H9 (cell line): ENCODE results near the gene RERE. TPM values are rescaled to one million over a fixed set of nuclear protein-coding genes. Genes with fewer than 3 reads are reported as not detected.
"Not testable (repeated sequence)": the region's sequence is repeated elsewhere in the genome, so short reads cannot be mapped to it uniquely, and the experiment has no call there.

Experiments
- DNase-seq: peaks from one replicate; pipeline ENCODE4 v3.0.0-alpha.2; 2017
- H2AFZ ChIP-seq: one replicate; pipeline ENCODE4 v1.6.1; 2013; ENCODE audit warnings: mild to moderate bottlenecking, low read length, control low read depth, moderate library complexity
- H2AK5ac ChIP-seq: 2 replicates; pipeline ENCODE4 v1.6.1; 2013; ENCODE audit warnings: low read length, control low read depth, mixed read lengths; ENCODE audit not compliant: insufficient read length
- H2BK120ac ChIP-seq: one replicate; pipeline ENCODE4 v1.6.1; 2013; ENCODE audit warnings: low read depth, mild to moderate bottlenecking, low read length, control low read depth, inconsistent platforms; ENCODE audit not compliant: poor library complexity, severe bottlenecking
- H2BK12ac ChIP-seq: 2 replicates; pipeline ENCODE4 v1.6.1; 2013; ENCODE audit warnings: low read length, control low read depth, mixed read lengths, low read depth; ENCODE audit not compliant: insufficient read length
- H2BK15ac ChIP-seq: 2 replicates; pipeline ENCODE4 v1.6.1; 2013; ENCODE audit warnings: low read depth, low read length, control low read depth
- H2BK20ac ChIP-seq: one replicate; pipeline ENCODE4 v1.6.1; 2013; ENCODE audit warnings: low read depth, mild to moderate bottlenecking, low read length, control low read depth, inconsistent platforms; ENCODE audit not compliant: poor library complexity, severe bottlenecking
- H2BK5ac ChIP-seq: 2 replicates; pipeline ENCODE4 v1.6.1; 2013; ENCODE audit warnings: low read length, control low read depth, mixed read lengths; ENCODE audit not compliant: insufficient read length
- H3K14ac ChIP-seq: 2 replicates; pipeline ENCODE4 v1.6.1; 2013; ENCODE audit warnings: low read length, control low read depth; ENCODE audit not compliant: insufficient read depth
- H3K18ac ChIP-seq: 2 replicates; pipeline ENCODE4 v1.6.1; 2013; ENCODE audit warnings: low read depth, mild to moderate bottlenecking, mixed read lengths, low read length, control low read depth; ENCODE audit not compliant: insufficient read length
- H3K23ac ChIP-seq: 2 replicates; pipeline ENCODE4 v1.6.1; 2013; ENCODE audit warnings: low read length, control low read depth, mixed read lengths, low read depth; ENCODE audit not compliant: insufficient read length
- H3K23me2 ChIP-seq: 2 replicates; pipeline ENCODE4 v1.6.1; 2013; ENCODE audit warnings: low read depth, mild to moderate bottlenecking, mixed read lengths, low read length, control low read depth; ENCODE audit not compliant: insufficient read length, poor library complexity, severe bottlenecking
- H3K27ac ChIP-seq: 2 replicates; pipeline ENCODE4 v1.5.1; 2013; ENCODE audit warnings: low read length, control low read depth, mixed read lengths, low read depth; ENCODE audit not compliant: insufficient read length
- H3K27me3 ChIP-seq: 2 replicates; pipeline ENCODE4 v1.6.1; 2013; ENCODE audit warnings: low read length, control low read depth, inconsistent platforms; ENCODE audit not compliant: insufficient read depth
- H3K4ac ChIP-seq: 2 replicates; pipeline ENCODE4 v1.6.1; 2013; ENCODE audit warnings: low read depth, mild to moderate bottlenecking, control low read depth, inconsistent platforms, low read length, moderate library complexity
- H3K4me1 ChIP-seq: 2 replicates; pipeline ENCODE4 v1.6.1; 2013; ENCODE audit warnings: low read length, control low read depth, inconsistent platforms; ENCODE audit not compliant: insufficient read depth
- H3K4me2 ChIP-seq: 2 replicates; pipeline ENCODE4 v1.6.1; 2013; ENCODE audit warnings: low read length, control low read depth, mixed read lengths; ENCODE audit not compliant: insufficient read length, insufficient read depth
- H3K56ac ChIP-seq: 2 replicates; pipeline ENCODE4 v1.6.1; 2013; ENCODE audit warnings: low read depth, mild to moderate bottlenecking, mixed read lengths, low read length, control low read depth; ENCODE audit not compliant: insufficient read length
- H3K79me1 ChIP-seq: 2 replicates; pipeline ENCODE4 v1.6.1; 2013; ENCODE audit warnings: low read depth, mild to moderate bottlenecking, moderate library complexity, low read length, control low read depth, inconsistent platforms; ENCODE audit not compliant: insufficient read depth, poor library complexity, severe bottlenecking
- H3K79me2 ChIP-seq: 2 replicates; pipeline ENCODE4 v1.6.1; 2013; ENCODE audit warnings: low read length, control low read depth, inconsistent platforms; ENCODE audit not compliant: insufficient read depth
- H3K9ac ChIP-seq: 2 replicates; pipeline ENCODE4 v1.6.1; 2013; ENCODE audit warnings: low read length, control low read depth, mixed read lengths; ENCODE audit not compliant: insufficient read length; ENCODE audit errors: extremely low read depth
- H3K9me3 ChIP-seq: one replicate; pipeline ENCODE4 v1.6.1; 2013; ENCODE audit warnings: low read depth, low read length, inconsistent platforms; ENCODE audit not compliant: control insufficient read depth
- H3T11ph ChIP-seq: one replicate; pipeline ENCODE4 v1.6.1; 2013; ENCODE audit warnings: mild to moderate bottlenecking, low read length, control low read depth, inconsistent platforms
- H4K20me1 ChIP-seq: one replicate; pipeline ENCODE4 v1.6.1; 2013; ENCODE audit not compliant: control insufficient read depth, insufficient read length, insufficient read depth
- H4K5ac ChIP-seq: 2 replicates; pipeline ENCODE4 v1.6.1; 2013; ENCODE audit warnings: low read depth, mild to moderate bottlenecking, mixed read lengths, low read length, control low read depth; ENCODE audit not compliant: insufficient read length
- H4K8ac ChIP-seq: replicated peaks from 2 replicates; pipeline ENCODE4 v1.6.1; 2013; ENCODE audit warnings: low read length, control low read depth, mixed read lengths, low read depth; ENCODE audit not compliant: insufficient read length
- H4K91ac ChIP-seq: 2 replicates; pipeline ENCODE4 v1.6.1; 2013; ENCODE audit warnings: low read depth, mild to moderate bottlenecking, moderate library complexity, mixed read lengths, low read length, control low read depth; ENCODE audit not compliant: insufficient read length
- H3K27ac Mint-ChIP-seq, 3 experiments: 2 replicates in 2 of 3; 3 replicates in 1 of 3; pipeline ENCODE4 v1.8.0; 2020 to 2021; ENCODE audit warnings: mixed read lengths in 3 of 3, mild to moderate bottlenecking in 1 of 3, moderate library complexity in 1 of 3
- H3K27me3 Mint-ChIP-seq: 2 replicates; pipeline ENCODE4 v1.8.0; 2021; ENCODE audit warnings: low read depth, mild to moderate bottlenecking, moderate library complexity, mixed read lengths
- H3K36me3 Mint-ChIP-seq, 3 experiments: 2 replicates in 2 of 3; 3 replicates in 1 of 3; pipeline ENCODE4 v1.8.0; 2020 to 2021; ENCODE audit warnings: low read depth in 3 of 3, mixed read lengths in 3 of 3; ENCODE audit not compliant: insufficient read depth in 1 of 3
- H3K4me1 Mint-ChIP-seq, 2 experiments: 2 replicates each; pipeline ENCODE4 v1.8.0; 2020; ENCODE audit warnings: mixed read lengths in 2 of 2
- H3K4me3 Mint-ChIP-seq, 2 experiments: 2 replicates in 1 of 2; 3 replicates in 1 of 2; pipeline ENCODE4 v1.8.0; 2020 to 2021; ENCODE audit warnings: mild to moderate bottlenecking in 2 of 2, mixed read lengths in 2 of 2, moderate library complexity in 1 of 2
- H3K9me3 Mint-ChIP-seq, 2 experiments: 2 replicates in 1 of 2; 3 replicates in 1 of 2; pipeline ENCODE4 v1.8.0; 2020; ENCODE audit warnings: mild to moderate bottlenecking in 2 of 2, mixed read lengths in 2 of 2, moderate library complexity in 1 of 2
- WGBS: extraction: QIAGEN DNeasy Blood & Tissue Kit; methylation state at CpG from one replicate; pipeline ENCODE4 v1.1.7; 2013; ENCODE audit warnings: missing lambda C conversion rate, low lambda C conversion rate, mixed read lengths; ENCODE audit not compliant: insufficient read length; ENCODE audit errors: extremely low coverage; 5-methylcytosine and 5-hydroxymethylcytosine counted together
- total RNA-seq: library from RNA; stranded (reverse); gene quantifications from 2 replicates; pipeline ENCODE4 v1.2.1, GENCODE V29; 2021
- TF ChIP-seq, protein P1 (sequence below): fragments of 200-600 bp; sonication (generic); conservative IDR thresholded peaks from 3 replicates; pipeline ENCODE4 v1.8.0; 2021; ENCODE audit warnings: antibody characterized with exemption, mild to moderate bottlenecking

RERE gene
- total RNA-seq, 1 experiment from 2014 or later, result 103 TPM

DNA sequence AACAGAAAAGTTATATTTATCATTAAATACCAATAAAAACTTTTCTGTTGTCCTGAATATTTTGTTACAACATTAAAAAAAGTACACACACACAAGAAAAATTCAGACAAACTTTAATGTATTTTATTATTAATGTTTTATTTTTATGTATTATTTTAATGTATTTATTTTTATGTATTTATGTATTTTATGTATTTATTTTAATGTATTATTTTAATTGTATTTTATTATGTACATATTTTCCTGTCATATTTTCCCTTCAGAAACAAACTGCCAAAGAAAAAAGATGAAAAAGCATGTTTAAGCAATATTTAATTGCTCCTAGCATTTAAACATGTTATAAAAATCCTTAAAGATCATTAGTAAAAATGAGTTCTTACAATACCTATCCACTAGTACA is 222.1 kb downstream of the RERE start:
- Histone ChIP-seq H3K27ac (no peak overlapping the region), H4K91ac (no peak overlapping the region), H3K4me2 (no peak overlapping the region), H2BK15ac (no peak overlapping the region), H3K18ac (no peak overlapping the region), H3K4me1 (peaks cover 11% of the 10 kb centered on the region), H3K79me1 (peaks cover 5% of the 10 kb centered on the region), H3K9me3 (no peaks in the 10 kb centered on the region), H2BK12ac (no peak overlapping the region), H2AFZ (no peak overlapping the region), H3K56ac (no peak overlapping the region), H3K23me2 (no peaks in the 10 kb centered on the region), H2BK120ac (no peak overlapping the region), H3K23ac (no peak overlapping the region), H2BK20ac (no peak overlapping the region), H3K4ac (no peak overlapping the region), H3K9ac (no peak overlapping the region), H4K8ac (no peak overlapping the region), H4K20me1 (no peaks in the 10 kb centered on the region), H2AK5ac (no peak overlapping the region), H3K14ac (no peak overlapping the region), H4K5ac (no peak overlapping the region), H3K79me2 (peaks cover 11% of the 10 kb centered on the region; the same call in 1 of the 2 replicates), H2BK5ac (no peak overlapping the region), H3T11ph (no peak overlapping the region), H3K27me3 (no peaks in the 10 kb centered on the region)
- Mint-ChIP-seq H3K36me3 (peaks cover 0 to 10% (median 7%) of the 10 kb centered on the region in 3 experiments; a peak in 3 of 7 replicates), H3K4me1 (peaks cover 49 to 62% of the 10 kb centered on the region in 2 experiments), H3K27ac (no peak overlapping the region), H3K27me3 (no peaks in the 10 kb centered on the region), H3K9me3 (no peaks in the 10 kb centered on the region; a peak in 1 of 5 replicates), H3K4me3 (no peak overlapping the region)
- TF ChIP-seq, protein P1, sequence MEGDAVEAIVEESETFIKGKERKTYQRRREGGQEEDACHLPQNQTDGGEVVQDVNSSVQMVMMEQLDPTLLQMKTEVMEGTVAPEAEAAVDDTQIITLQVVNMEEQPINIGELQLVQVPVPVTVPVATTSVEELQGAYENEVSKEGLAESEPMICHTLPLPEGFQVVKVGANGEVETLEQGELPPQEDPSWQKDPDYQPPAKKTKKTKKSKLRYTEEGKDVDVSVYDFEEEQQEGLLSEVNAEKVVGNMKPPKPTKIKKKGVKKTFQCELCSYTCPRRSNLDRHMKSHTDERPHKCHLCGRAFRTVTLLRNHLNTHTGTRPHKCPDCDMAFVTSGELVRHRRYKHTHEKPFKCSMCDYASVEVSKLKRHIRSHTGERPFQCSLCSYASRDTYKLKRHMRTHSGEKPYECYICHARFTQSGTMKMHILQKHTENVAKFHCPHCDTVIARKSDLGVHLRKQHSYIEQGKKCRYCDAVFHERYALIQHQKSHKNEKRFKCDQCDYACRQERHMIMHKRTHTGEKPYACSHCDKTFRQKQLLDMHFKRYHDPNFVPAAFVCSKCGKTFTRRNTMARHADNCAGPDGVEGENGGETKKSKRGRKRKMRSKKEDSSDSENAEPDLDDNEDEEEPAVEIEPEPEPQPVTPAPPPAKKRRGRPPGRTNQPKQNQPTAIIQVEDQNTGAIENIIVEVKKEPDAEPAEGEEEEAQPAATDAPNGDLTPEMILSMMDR, result no peak
- no peak for DNase-seq

DNA sequence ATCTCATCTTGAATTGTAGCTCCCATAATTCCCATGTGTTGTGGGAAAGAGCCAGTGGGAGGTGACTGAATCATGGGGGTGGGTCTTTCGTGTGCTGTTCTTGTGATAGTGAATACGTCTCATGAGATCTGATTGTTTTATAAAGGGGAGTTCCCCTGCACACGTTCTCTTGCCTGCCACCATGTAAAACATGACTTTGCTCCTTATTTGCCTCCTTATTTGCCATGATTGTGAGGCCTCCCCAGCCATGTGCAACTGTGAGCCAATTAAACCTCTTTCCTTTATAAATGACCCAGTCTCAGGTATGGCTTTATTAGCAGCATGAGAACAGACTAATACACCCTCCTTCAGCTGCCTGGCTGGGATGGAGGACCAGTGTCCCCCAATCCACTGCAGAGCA is 224.1 kb downstream of the RERE start:
- not testable (repeated sequence) for DNase-seq, H2BK15ac ChIP-seq, H3K56ac ChIP-seq, H3K9me3 Mint-ChIP-seq, H2BK120ac ChIP-seq, H2AFZ ChIP-seq, H3K4ac ChIP-seq, H3K4me2 ChIP-seq, H4K91ac ChIP-seq, H4K5ac ChIP-seq, H3K23ac ChIP-seq, H3K9me3 ChIP-seq, H4K8ac ChIP-seq, H2AK5ac ChIP-seq, H3T11ph ChIP-seq, H2BK12ac ChIP-seq, H4K20me1 ChIP-seq, H3K14ac ChIP-seq, H3K18ac ChIP-seq, H2BK5ac ChIP-seq, H3K4me1 ChIP-seq, H3K27me3 Mint-ChIP-seq, H3K27ac ChIP-seq, H3K27me3 ChIP-seq, H3K4me3 Mint-ChIP-seq, H2BK20ac ChIP-seq, H3K9ac ChIP-seq, H3K23me2 ChIP-seq
- H3K79me1 ChIP-seq, result peaks cover 13% of the 10 kb centered on the region
- H3K36me3 Mint-ChIP-seq, result peaks cover 0 to 15% (median 13%) of the 10 kb centered on the region in 3 experiments; a peak in 5 of 7 replicates
- peaks cover 33 to 55% of the 10 kb centered on the region in 2 experiments for H3K4me1 Mint-ChIP-seq
- no CpG with 5 or more reads among the region's 3 CpGs for WGBS
- peak overlapping the region in 1 of 3 experiments; percentile 6; a peak in 1 of 7 replicates for H3K27ac Mint-ChIP-seq
- peaks cover 10% of the 10 kb centered on the region; the same call in 1 of the 2 replicates for H3K79me2 ChIP-seq
